Measurements from ENCODE around the gene RELL1. TPM values are rescaled to one million over a fixed set of nuclear protein-coding genes. Genes with fewer than 3 reads are reported as not detected.

RELL1 gene
- total RNA-seq, 2 donors from 2014 or later, result 12.5 to 15.0 TPM

- WGBS, 2 donors, result 86 to 96% methylated on average over 2 of the region's 2 CpGs
- TF ChIP-seq POLR2A (IDR thresholded peaks at IDR 0.05), result no peak
- no peak for TF ChIP-seq CTCF (IDR thresholded peaks at IDR 0.05)
Observed at GRCh38 chr4:37679301-37679700, 6.9 kb downstream of the RELL1 start.

DNA sequence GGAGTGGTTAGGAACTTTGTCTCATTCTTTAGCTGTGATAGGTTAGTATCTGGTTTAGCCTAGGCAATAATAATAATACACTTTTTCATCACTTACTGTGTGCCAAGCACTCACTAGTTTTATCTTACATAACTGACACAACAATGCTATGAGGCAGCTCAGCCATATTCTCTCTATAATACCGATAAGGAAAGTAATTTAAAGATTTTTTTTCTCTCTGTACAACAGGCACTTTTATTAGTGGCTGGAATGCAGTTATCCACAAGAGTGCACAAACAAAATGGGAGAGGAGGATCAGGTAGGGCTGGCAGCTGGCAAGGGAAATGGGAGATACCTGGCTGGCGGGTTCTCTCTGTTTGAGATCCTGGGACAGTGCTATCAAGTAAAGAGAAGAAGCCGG lies 7.6 kb downstream of the RELL1 start:
- peaks cover 23% of the 10 kb centered on the region for H3K4me1 ChIP-seq
- DNase-seq (no peak), ATAC-seq (no peak)
- H3K36me3 ChIP-seq (replicated peaks in 1 of 2; ENCODE audit: insufficient read depth in 1 of 2, low read depth in 2 of 2), result no peaks in the 10 kb centered on the region
- intact Hi-C loops (cut with DNase I), result no loop called here
- TF ChIP-seq POLR2A (IDR thresholded peaks at IDR 0.05) (no peak), CTCF (IDR thresholded peaks at IDR 0.05) (no peak)
- H3K4me3 ChIP-seq, result no peak overlapping the region
- H3K9me3 ChIP-seq, result no peaks in the 10 kb centered on the region
- no peak overlapping the region for H3K27ac ChIP-seq
- H3K27me3 ChIP-seq, result no peaks in the 10 kb centered on the region
- 79 to 88% methylated on average over 3 of the region's 3 CpGs for WGBS, 2 donors

More at GRCh38 chr4:37679301-37679700, 6.9 kb downstream of the RELL1 start:
- Histone ChIP-seq H3K27ac (no peak overlapping the region), H3K27me3 (no peaks in the 10 kb centered on the region), H3K9me3 (no peaks in the 10 kb centered on the region), H3K4me1 (peaks cover 23% of the 10 kb centered on the region), H3K4me3 (no peak overlapping the region), H3K36me3 (replicated peaks in 1 of 2; ENCODE audit: insufficient read depth in 1 of 2, low read depth in 2 of 2) (no peaks in the 10 kb centered on the region)
- no peak for ATAC-seq
- no peak for DNase-seq
- intact Hi-C loops (cut with DNase I), result no loop called here

DNA sequence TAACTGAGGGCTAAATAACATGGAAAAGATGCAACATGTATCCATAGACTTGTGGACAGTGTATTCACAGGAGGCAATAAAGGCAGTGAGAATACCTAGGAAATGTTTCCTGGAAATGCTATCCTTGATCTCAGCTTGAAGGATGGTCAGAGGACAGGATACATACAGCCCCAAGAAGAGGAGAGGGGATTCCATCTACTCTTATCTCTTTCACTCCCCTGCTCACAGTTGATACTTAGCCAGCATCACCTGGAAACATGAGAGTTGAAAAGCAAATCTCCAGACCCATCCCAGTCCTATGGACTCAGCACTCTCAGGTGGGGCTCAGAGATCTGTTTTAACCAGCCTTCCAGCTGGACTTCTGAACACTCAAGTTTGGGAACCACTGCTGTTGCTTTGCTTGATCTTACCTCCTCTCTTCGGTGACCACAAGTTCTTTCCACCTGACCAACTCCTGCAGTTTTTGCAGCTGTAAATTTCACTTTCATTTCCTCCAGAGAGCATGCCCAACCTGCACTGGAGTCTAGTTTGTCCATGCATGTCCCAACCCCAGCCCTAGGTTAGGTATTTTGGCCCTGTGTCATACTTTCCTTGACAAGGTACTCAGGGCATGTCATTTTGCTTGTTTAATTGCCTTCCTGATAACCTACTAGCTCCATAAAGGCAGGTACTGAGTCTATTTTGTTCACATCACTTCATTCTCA lies 10.4 kb downstream of the RELL1 start:
- DNase-seq (peak; percentile 26 to 48 (median 38)), ATAC-seq (peak; percentile 89)
- 13 to 36% methylated on average over 1 of the region's 1 CpG for WGBS, 2 donors
- TF ChIP-seq CTCF (IDR thresholded peaks at IDR 0.05) (no peak), POLR2A (IDR thresholded peaks at IDR 0.05) (no peak)
- H3K4me3 ChIP-seq, result no peak overlapping the region
- H3K36me3 ChIP-seq (replicated peaks in 1 of 2; ENCODE audit: insufficient read depth in 1 of 2, low read depth in 2 of 2), result no peaks in the 10 kb centered on the region
- no peaks in the 10 kb centered on the region for H3K27me3 ChIP-seq
- H3K4me1 ChIP-seq, result peaks cover 23% of the 10 kb centered on the region
- H3K27ac ChIP-seq, result peak overlapping the region in 3 of 4 donors; percentile 15 to 51 (median 41)
- H3K9me3 ChIP-seq, result no peaks in the 10 kb centered on the region
- intact Hi-C loops (cut with DNase I), result no loop called here

GRCh38 chr4:37674439-37674838 lies 11.7 kb downstream of the RELL1 start:
- H3K4me3 ChIP-seq, result no peak overlapping the region
- 45 to 49% methylated on average over 5 of the region's 5 CpGs for WGBS, 2 donors
- no peak for TF ChIP-seq CTCF (IDR thresholded peaks at IDR 0.05)
- no peak for ATAC-seq
- no peaks in the 10 kb centered on the region for H3K36me3 ChIP-seq (replicated peaks in 1 of 2; ENCODE audit: insufficient read depth in 1 of 2, low read depth in 2 of 2)
- H3K27me3 ChIP-seq, result no peaks in the 10 kb centered on the region
- intact Hi-C loops (cut with DNase I), result no loop called here
- H3K9me3 ChIP-seq, result no peaks in the 10 kb centered on the region
- no peak for DNase-seq
- H3K4me1 ChIP-seq, result peaks cover 23% of the 10 kb centered on the region
- H3K27ac ChIP-seq, result peak overlapping the region in 1 of 4 donors; percentile 40

Measured in body of pancreas (tissue), 4 donors.